Measurements from ENCODE around the gene IFNB1.

IFNB1 gene

GRCh38 chr9:21075484-21075883, 2.3 kb downstream of the IFNB1 start:
- H3K4me3 ChIP-seq (ENCODE audit: low read depth, low read length): no peak overlapping the region
- TF ChIP-seq CTCF (IDR thresholded peaks at IDR 0.05; ENCODE audit: low read depth, low read length): no peak

DNA sequence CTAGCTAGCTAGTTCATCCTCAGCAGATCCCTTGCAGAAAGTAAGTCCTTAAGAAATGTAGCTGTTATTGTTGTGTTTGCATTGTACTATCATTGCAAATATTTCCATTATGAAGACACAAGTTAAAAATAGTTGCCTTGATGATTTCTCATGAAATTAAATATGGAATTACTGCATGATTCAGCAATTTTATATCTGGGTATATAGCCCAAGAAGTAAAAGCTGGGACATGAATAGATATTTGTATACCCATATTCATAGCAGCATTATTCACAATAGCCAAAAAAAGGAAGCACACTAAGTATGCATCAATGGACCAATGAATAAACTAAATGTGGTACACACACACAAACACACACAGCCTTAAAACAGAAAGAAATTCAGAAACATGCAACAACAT, 6.8 kb downstream of the IFNB1 start:
- no peak for TF ChIP-seq CTCF (IDR thresholded peaks at IDR 0.05; ENCODE audit: low read depth, low read length)
- H3K4me3 ChIP-seq (ENCODE audit: low read depth, low read length): no peak overlapping the region

GRCh38 chr9:21070171-21070571, 7.6 kb downstream of the IFNB1 start:
- TF ChIP-seq CTCF (IDR thresholded peaks at IDR 0.05; ENCODE audit: low read depth, low read length): no peak
- H3K4me3 ChIP-seq (ENCODE audit: low read depth, low read length): no peak overlapping the region

- TF ChIP-seq CTCF (IDR thresholded peaks at IDR 0.05; ENCODE audit: low read depth, low read length): no peak
- no peak overlapping the region for H3K4me3 ChIP-seq (ENCODE audit: low read depth, low read length)
Measured at GRCh38 chr9:21060919-21061561, 16.7 kb downstream of the IFNB1 start.

GRCh38 chr9:21056931-21057330, 20.8 kb downstream of the IFNB1 start:
- no peak overlapping the region for H3K4me3 ChIP-seq (ENCODE audit: low read depth, low read length)
- TF ChIP-seq CTCF (IDR thresholded peaks at IDR 0.05; ENCODE audit: low read depth, low read length): no peak

DNA sequence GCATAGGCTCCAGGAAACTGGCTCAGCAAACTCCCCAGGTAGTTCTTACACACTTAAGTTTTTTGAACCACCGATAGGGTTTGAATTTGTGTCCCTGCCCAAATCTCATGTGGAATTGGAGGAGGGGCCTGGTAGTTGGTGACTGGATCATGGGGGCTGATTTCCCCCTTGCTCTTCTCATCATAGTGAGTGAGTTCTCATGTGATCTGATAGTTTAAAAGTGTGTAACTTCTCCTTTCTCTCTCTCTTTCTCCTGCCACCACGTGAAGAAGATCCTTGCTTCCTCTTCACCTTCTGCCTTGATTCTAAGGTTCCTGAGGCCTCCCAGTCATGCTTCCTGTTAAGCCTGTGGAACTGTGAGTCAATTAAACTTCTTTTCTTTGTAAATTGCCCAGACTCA, 23.9 kb downstream of the IFNB1 start:
- H3K4me3 ChIP-seq (ENCODE audit: low read depth, low read length): no peak overlapping the region
- TF ChIP-seq CTCF (IDR thresholded peaks at IDR 0.05; ENCODE audit: low read depth, low read length): no peak

GRCh38 chr9:21047281-21047691, 30.5 kb downstream of the IFNB1 start:
- H3K4me3 ChIP-seq (ENCODE audit: low read depth, low read length): no peak overlapping the region
- TF ChIP-seq CTCF (IDR thresholded peaks at IDR 0.05; ENCODE audit: low read depth, low read length): no peak

Data from WI38 (cell line).